Stimulated activated CD8-positive, alpha-beta memory T cell treated with anti-CD3 and anti-CD28 coated beads, Interleukin-7, amount 100 ng/mL, for 4 hours (primary cell): Measurements from ENCODE around the gene TTLL11.

ENCODE experiments used
- DNase-seq, 2 donors: peaks; one replicate each; pipeline ENCODE4 v3.0.0-alpha.2; 2020; ENCODE audit warnings: low read depth in 2 of 2

TTLL11 gene

DNA sequence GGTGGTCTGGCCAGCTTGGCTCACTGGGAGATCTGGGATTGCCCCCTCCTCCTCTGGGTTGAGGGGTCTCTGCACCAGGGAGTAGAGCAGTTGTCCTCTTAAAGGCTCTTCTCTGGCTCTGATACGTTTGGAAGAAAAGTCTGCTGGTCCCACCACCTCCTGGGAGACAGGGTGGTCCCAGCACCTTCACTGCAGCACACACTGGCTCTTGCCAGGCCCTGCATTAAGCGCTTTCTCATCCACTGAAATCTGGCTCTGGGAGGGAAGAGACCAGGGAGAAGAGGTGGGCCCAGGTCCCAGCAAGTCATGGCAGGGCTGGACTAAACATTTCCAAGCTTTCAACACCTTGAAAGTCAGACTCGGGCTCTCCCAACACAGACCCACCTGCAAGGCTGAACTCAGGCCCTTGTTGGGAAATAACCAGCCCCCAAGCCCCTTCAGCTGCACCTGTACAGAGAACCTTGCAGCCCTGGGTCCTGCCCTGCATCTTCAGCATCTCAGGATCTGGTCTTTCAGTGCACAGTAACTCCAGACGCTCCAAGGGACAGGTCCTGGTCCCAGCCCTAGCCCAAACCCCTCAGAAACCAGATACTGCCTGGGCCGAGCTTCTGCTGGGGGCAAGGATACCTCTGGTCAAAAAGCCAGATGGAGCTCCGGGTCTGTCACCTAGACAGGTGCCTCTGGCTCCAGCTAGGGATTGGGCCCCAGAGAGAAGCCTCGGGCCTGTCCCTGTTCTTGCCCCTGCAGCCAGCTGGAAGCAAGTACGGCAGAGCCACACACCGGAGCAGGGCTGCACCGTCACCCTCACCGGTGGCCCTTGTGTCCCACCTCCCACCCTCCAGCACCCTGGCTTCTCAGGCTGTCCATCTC lies 307.2 kb downstream of the TTLL11 start:
- no peak for DNase-seq

DNA sequence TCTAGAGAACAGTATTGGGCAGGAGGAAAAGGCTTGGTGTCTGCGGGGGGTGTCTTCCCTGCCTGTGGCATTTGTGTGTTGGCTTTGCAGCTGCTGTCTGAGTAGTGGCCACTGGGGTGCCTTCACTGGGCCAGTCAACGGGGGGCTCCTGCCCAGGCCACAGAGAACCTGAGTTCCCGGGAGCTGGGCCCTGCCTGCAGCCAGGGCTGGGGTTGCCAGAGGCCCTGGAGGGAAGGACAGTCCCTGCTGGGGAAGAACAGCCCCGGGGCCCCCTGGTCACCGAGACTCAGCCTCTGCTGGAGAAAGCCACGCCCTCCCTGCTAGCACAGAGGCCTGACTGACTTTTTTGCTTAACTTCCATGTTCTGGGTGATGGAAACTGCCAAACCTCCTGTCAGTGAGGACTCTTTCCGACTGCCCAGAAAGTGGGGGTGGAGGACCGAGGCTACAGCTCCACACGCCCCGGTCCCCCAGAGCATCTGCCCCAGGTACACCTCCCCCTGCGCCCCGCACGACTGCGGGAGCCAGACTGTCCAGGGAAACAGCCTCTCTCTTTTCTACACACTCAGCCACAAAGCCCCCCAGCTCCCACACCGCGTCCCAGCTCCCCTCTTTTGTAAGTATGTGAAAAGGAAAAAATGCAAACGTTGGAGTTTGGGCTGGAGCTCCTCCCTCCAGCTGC lies 308.2 kb downstream of the TTLL11 start:
- DNase-seq: no peak

DNA sequence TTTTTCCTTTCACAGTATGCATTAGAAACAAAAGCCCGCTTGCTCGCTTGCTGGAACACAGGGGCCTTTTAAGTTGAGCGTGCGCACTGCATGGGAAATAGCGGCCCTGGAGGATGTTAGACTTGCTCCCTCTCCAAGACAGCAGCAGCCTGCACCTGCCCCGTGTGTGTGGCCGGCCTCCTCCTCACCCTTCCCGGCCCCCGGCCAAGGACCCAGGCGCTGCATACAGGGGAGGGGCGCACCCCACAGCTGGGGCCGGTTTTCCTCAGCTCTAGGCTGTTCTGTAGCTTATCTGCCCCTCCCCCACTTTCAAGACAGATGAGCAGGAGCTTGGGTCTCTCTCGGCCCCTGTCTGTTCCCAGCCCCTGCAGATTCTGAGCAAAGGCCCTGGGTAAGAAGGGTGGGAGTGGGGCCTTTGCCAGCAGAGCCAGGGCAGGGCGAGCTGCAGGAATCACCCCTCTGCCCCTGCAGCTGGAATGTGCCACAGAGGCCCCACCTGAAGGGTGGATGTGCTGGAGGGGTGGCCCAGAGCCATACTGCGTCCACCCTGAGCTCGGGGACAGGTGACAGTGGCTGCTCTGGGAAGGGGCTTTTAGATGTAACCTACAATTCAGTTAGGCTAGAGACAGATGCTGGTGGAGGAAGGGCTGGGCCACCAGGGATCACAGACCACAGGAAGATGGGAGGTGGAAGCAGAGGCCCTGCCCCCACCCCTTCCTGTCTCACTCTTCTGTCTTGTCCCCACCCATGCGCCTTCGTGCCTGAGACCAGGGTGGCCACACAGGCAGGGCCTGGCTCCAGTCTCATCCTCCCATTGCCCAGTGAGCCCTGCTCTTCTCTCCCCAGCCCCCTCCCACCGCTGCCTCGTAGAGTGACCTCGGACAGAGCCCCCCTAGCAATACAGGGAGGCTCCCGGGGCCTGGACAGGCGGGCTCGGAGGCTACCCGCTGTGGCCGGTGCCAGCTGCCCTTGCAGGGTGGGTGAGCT lies 309.3 kb downstream of the TTLL11 start:
- no peak for DNase-seq

GRCh38 chr9:121783111-121783510 lies 310.0 kb downstream of the TTLL11 start:
- DNase-seq: no peak

DNA sequence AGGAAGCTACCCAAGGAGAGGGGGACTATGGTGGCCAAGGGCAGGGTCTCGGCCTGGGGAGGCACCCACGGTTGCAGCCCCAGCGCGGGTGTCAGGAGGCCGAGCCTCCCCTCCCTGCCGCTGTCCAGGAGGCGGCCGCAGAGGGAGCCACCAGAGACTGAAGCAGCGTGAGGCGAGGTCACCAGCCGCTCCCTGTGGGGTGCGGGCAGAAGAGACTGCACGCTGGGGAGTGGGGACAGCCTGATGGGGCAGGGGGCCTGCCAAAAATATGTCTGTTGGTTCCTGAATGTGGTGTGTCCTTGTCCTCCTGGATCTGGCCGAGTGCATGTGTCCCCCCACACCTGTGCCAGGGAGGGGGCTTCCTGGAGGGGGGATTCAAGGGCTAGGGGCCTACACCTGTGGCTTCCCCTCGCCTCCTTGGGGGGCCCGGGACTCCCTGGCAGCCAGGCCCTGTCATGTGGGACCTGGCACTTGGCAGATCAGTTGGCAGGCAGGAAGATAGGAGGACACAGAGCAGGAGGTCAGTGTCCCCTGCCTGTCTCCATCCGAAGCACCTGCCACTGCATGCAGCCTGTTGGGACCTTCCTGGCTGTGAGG lies 310.5 kb downstream of the TTLL11 start:
- DNase-seq: no peak

GRCh38 chr9:121781701-121782464 lies 311.2 kb downstream of the TTLL11 start:
- no peak for DNase-seq

GRCh38 chr9:121781145-121781548 lies 312.0 kb downstream of the TTLL11 start:
- DNase-seq: no peak

GRCh38 chr9:121780177-121781040 lies 312.7 kb downstream of the TTLL11 start:
- DNase-seq: no peak

- no peak for DNase-seq
These were observed 313.6 kb downstream of the TTLL11 start for GRCh38 chr9:121779381-121780117.

DNA sequence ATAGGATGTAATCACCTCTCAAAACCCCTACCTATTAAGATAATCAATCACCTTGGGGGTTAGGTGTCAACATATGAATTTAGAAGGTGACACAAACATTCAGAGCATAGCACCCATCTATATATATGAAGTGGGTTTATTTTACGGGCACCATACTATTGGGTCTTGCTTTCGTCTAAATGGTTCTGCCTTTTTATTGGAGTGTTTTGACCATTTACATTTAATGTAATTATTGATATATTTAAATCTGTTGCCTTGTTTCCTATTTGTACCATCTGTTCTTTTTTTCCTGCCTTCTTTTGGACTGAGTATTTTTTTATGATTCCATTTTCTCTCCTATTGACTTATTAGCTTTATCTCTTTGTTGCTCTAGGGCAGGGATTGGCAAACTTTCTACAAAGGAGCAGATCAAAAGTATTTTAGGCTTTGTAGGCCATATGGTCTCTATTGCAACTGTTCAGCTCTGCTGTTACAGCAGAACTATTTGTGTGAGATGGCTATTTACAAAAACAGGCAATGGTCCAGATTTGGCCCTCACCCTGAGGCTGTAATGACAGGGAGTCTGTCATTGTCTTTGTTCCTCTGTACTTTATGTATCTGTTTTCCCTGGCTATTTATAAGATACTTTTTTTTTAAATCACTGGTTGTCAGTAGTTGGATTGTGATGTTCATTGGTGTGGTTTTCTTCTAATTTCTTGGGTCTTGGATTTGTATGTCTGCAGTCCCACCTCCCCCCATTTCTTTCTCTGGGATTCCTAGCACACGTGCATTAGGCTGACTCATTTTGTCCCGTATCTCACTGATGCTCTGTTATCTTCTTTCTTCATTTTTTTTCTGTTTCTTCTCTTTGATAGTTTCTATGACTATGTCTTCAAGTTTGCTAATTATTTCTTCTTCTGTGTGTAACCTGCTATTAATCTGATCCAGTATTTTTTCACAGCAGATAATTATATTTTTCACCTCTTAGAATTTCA lies 314.6 kb downstream of the TTLL11 start:
- no peak for DNase-seq

DNA sequence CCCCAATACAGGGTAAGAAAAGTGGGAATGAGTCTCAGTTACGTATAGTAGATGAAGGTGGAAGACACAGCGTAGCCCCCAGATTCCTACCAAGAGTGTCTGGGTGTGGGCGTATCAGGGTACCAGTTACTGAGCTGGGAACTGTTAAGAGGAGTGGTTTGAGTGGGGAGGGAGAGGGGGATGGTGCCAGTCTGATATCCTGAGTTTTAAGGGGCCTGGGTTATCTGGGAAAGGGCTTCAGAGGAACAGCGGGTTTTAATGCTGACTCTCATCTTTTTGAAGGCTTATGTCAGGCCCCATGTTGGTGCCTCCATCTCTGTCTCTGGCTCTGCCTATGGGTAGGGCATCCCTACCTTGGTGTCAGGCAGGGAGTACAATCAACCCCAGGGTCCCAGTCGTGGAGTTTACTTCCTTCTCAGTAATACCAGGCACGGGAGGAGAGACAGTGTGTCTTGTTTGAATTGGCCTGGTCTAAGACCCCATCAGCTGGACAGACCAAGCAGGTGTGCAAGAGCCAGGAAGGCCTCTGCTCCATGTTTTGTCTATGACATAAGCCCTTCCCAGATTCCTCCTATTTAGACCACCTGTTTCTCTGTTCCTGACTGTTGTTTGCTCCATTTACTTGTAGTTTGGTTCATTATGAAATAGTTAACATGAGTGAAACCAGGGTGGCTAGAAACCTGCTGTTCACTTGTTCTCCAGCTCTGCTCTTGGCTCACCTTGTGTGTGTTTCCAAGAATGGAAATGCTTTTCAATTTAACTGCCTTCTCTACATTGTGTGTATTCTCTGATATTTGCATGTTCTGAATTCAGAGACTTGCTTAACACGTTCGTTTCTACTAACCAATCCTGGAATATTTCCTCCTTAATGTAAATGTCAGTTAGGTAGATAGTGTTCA lies 316.1 kb downstream of the TTLL11 start:
- DNase-seq: no peak

GRCh38 chr9:121776001-121776738 lies 316.9 kb downstream of the TTLL11 start:
- DNase-seq: no peak

DNA sequence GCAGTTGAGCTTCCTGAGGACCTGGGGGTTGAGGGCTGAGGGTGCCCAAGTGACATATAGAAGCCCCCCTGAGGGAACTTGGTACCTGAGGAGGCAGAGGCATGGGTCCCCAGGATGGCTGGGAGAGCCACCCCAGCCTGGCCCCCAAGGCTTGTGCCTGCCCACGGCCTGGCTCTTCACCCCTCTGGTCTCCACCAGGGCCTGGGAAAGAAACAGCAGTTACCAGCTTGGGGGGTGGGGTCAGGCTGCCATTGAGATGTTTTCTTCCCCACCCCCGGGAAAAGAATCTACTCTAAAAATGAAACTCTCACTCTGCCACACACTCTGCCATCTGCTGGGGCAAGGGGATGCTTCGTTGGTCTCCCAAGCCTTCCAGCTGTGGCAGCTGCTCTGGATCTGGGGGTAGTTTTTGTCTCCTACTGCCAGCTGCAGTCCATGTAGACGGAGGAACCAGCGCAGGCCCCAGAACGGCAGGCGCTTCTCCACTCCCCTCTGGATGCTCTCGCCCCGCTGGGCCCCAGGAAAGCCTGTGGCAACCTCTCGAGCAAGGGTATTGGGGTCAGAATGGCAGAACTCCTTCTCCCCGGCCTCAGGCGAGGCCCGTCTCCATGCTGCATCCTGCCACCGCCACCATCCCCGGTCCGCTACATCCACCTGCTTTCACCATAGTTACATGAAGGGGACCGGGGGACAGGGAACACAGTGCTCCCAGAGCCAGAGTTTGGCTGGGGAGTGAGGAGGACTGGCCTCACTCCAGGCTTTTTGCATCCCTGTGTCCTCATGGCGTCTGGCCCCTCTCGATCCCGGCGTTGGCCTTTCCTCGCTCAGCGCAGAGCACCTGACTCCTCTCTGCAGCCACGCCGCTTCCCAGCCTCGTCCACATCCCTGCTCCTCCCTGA lies 318.1 kb downstream of the TTLL11 start:
- no peak for DNase-seq

DNA sequence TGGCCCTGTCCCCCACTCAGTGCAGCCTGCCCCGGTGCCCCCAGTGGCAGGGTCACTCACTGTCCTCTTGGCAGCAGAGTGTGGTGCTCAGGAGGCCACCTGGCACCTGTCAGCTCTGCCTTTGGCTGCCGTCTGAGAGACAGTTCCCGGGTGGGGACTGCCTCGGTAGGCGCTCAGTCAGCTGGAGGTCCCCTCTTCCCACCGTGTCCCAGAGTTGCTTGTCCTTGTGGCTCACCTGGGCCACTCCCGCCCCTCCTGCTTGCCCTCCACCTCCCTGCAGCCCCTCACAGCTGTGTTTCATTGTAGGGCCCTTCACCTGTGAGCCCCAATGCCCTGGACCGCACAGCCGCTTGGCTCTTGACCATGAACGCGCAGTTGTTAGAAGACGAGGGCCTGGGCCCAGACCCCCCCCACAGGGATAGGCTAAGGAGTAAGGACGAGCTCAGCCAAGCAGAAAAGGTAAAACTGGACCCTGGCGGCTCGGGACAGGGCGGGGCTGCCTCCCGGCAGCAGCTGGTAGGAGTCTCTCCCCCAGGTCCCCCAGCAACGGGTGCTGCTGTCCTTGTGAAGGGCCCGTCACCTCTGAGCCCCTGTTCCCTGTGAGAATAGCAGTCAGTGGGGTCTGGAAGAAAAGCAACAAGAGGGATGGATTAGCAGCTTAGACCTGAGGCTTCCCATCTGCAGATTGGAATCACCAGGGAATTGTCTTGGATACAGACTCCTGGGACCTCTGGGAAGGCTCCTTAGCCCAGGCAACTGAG lies 319.0 kb downstream of the TTLL11 start:
- DNase-seq: no peak
